Measurements from ENCODE around the gene ARMH3.
A peak's percentile ranks its signal among the peaks of the same experiment; 100 is the strongest.

The ARMH3 gene

DNA sequence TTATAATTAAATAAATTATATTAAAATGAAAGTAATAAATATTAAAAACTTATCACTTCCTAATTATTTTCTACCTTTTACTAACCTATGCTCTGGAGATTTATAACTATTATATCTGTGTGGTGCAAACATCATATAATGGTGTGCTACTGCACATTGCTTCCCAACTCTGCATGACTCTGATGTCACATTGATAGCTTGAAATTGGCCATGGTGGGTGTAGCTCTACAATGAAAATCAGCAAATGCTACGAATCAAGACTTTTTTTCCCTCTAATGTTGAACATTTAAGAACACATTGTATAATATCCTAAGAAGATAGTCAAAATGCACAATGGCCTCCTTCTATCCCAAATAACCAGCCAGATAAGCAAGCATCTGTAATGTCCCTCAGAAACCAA is 99.1 kb downstream of the ARMH3 start:
- peaks cover 0 to 16% (median 9%) of the 10 kb centered on the region in 11 experiments; a peak in 9 of 22 replicates for H3K9me3 ChIP-seq (replicated peaks in 1 of 11)
- H3K27me3 ChIP-seq, result no peaks in the 10 kb centered on the region
- peaks cover 0 to 12% (median 0%) of the 10 kb centered on the region in 10 experiments; a peak in 3 of 20 replicates for H3K4me1 ChIP-seq
- no peak for TF ChIP-seq Cebpa-rat (IDR thresholded peaks at IDR 0.05)
- H3K36me3 ChIP-seq, result peaks cover 70 to 100% (median 89%) of the 10 kb centered on the region in 11 experiments
- no peak overlapping the region for H3K4me3 ChIP-seq
- peaks cover 0 to 30% (median 0%) of the 10 kb centered on the region in 11 experiments; a peak in 7 of 22 replicates for H4K20me1 ChIP-seq
- H3K9ac ChIP-seq, result no peak overlapping the region
- H3K27ac ChIP-seq, result no peak overlapping the region
- no peak overlapping the region for H3K4me2 ChIP-seq

- peaks cover 0 to 21% (median 14%) of the 10 kb centered on the region in 11 experiments; a peak in 16 of 22 replicates for H3K9me3 ChIP-seq (replicated peaks in 1 of 11)
- TF ChIP-seq Cebpa-rat (IDR thresholded peaks at IDR 0.05), result no peak
- no peaks in the 10 kb centered on the region for H3K27me3 ChIP-seq
- H3K4me2 ChIP-seq, result no peak overlapping the region
- H3K27ac ChIP-seq, result no peak overlapping the region
- no peak overlapping the region for H3K9ac ChIP-seq
- peaks cover 0 to 25% (median 0%) of the 10 kb centered on the region in 11 experiments; a peak in 7 of 22 replicates for H4K20me1 ChIP-seq
- H3K4me3 ChIP-seq, result no peak overlapping the region
- H3K36me3 ChIP-seq, result peaks cover 70 to 99% (median 90%) of the 10 kb centered on the region in 11 experiments
- H3K4me1 ChIP-seq, result peaks cover 0 to 20% (median 0%) of the 10 kb centered on the region in 10 experiments; a peak in 3 of 20 replicates
Observed at GRCh38 chr10:101956117-101956516, 99.9 kb downstream of the ARMH3 start.

DNA sequence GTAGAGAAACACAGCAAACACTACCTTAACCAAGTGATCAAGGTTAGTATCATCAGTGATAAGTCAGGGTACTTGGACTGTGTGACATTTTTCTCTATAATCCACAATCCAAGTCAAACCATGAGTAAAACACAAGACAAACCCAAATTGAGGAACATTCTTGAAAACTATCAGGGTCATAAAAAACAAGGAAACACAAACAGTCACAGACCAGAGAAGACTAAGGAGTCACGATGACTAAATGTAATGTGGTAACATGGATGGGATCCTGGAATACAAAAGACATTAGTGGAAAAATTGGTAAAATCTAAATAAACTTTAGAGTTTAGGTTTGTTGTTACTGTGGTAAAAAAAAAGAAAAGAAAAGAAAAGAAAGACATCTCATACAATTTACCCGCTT is 103.8 kb downstream of the ARMH3 start:
- no peak for TF ChIP-seq Cebpa-rat (IDR thresholded peaks at IDR 0.05)
- no peak overlapping the region for H3K9ac ChIP-seq
- no peaks in the 10 kb centered on the region for H3K27me3 ChIP-seq
- peaks cover 0 to 21% (median 0%) of the 10 kb centered on the region in 10 experiments; a peak in 3 of 20 replicates for H3K4me1 ChIP-seq
- H3K9me3 ChIP-seq (replicated peaks in 1 of 11), result peaks cover 13 to 39% (median 28%) of the 10 kb centered on the region in 11 experiments
- H3K4me2 ChIP-seq, result peak overlapping the region in 1 of 11 experiments; percentile 29; a peak in 1 of 22 replicates
- H4K20me1 ChIP-seq, result peaks cover 0 to 28% (median 0%) of the 10 kb centered on the region in 11 experiments; a peak in 2 of 22 replicates
- no peak overlapping the region; a peak in 1 of 22 replicates for H3K27ac ChIP-seq
- no peak overlapping the region for H3K4me3 ChIP-seq
- H3K36me3 ChIP-seq, result peaks cover 71 to 99% (median 85%) of the 10 kb centered on the region in 11 experiments

GRCh38 chr10:101950213-101950612 is 105.8 kb downstream of the ARMH3 start:
- H3K4me1 ChIP-seq, result peaks cover 0 to 21% (median 0%) of the 10 kb centered on the region in 10 experiments; a peak in 3 of 20 replicates
- TF ChIP-seq Cebpa-rat (IDR thresholded peaks at IDR 0.05), result no peak
- H3K36me3 ChIP-seq, result peaks cover 66 to 99% (median 77%) of the 10 kb centered on the region in 11 experiments
- no peak overlapping the region for H3K27ac ChIP-seq
- H3K4me2 ChIP-seq, result no peak overlapping the region
- peaks cover 0 to 17% (median 0%) of the 10 kb centered on the region in 11 experiments; a peak in 3 of 22 replicates for H4K20me1 ChIP-seq
- peaks cover 13 to 39% (median 28%) of the 10 kb centered on the region in 11 experiments for H3K9me3 ChIP-seq (replicated peaks in 1 of 11)
- no peaks in the 10 kb centered on the region for H3K27me3 ChIP-seq
- no peak overlapping the region for H3K9ac ChIP-seq
- no peak overlapping the region for H3K4me3 ChIP-seq

DNA sequence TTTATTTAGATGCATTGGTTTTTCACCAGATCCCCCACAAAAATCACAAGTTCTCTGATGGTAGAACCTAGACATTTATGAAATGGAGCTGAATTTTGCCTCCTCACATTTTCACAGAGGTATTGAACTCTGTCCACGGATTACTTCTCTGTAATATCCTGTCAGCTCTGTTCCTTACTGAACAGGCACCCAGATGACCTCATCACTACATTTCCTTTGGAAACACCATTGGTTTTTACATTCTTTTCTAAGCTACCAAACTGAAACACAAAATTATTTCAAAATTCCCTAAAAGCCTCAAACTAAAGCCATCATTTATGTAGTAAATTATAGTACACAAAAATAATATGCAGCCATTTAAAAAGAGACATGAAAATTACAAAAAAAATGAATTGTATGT is 114.1 kb downstream of the ARMH3 start:
- Histone ChIP-seq H3K4me2 (no peak overlapping the region), H3K4me1 (peaks cover 0 to 10% (median 0%) of the 10 kb centered on the region in 10 experiments; a peak in 1 of 20 replicates), H4K20me1 (peaks cover 0 to 60% (median 4%) of the 10 kb centered on the region in 11 experiments; a peak in 7 of 22 replicates), H3K36me3 (peaks cover 75 to 99% (median 82%) of the 10 kb centered on the region in 11 experiments), H3K4me3 (no peak overlapping the region), H3K27ac (no peak overlapping the region), H3K27me3 (no peaks in the 10 kb centered on the region), H3K9ac (no peak overlapping the region), H3K9me3 (replicated peaks in 1 of 11) (no peaks in the 10 kb centered on the region)
- no peak for TF ChIP-seq Cebpa-rat (IDR thresholded peaks at IDR 0.05)

- Histone ChIP-seq H3K4me3 (no peak overlapping the region), H3K4me2 (no peak overlapping the region), H3K9ac (no peak overlapping the region), H3K9me3 (replicated peaks in 1 of 11) (no peaks in the 10 kb centered on the region), H3K27ac (no peak overlapping the region), H4K20me1 (peaks cover 0 to 64% (median 4%) of the 10 kb centered on the region in 11 experiments; a peak in 7 of 22 replicates), H3K27me3 (no peaks in the 10 kb centered on the region), H3K4me1 (peaks cover 0 to 10% (median 0%) of the 10 kb centered on the region in 10 experiments; a peak in 1 of 20 replicates), H3K36me3 (peaks cover 71 to 99% (median 78%) of the 10 kb centered on the region in 11 experiments)
- no peak for TF ChIP-seq Cebpa-rat (IDR thresholded peaks at IDR 0.05)
Observed at GRCh38 chr10:101940916-101941315, 115.1 kb downstream of the ARMH3 start.

DNA sequence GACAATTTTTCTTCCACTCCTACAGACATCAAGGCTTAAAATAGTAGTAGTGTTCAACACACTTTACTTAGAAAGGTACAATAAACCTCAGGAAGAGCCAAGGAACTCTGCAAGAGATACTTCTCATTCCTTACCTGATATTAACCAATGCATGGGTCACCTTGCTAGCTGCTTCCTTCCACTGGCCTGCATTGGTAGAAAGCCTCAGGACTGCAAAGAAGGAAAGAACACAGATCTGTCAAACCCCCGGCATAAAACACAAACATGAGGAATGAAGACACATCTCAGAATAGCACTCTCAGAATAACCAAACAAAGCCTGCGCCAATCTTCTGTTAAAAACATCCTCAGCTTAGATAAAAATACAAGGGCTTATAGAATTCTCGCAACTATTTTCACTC is 116.2 kb downstream of the ARMH3 start:
- H3K36me3 ChIP-seq, result peaks cover 61 to 96% (median 76%) of the 10 kb centered on the region in 11 experiments
- no peaks in the 10 kb centered on the region for H3K27me3 ChIP-seq
- no peak overlapping the region for H3K27ac ChIP-seq
- no peaks in the 10 kb centered on the region for H3K9me3 ChIP-seq (replicated peaks in 1 of 11)
- peaks cover 0 to 75% (median 4%) of the 10 kb centered on the region in 11 experiments; a peak in 7 of 22 replicates for H4K20me1 ChIP-seq
- no peak overlapping the region for H3K4me2 ChIP-seq
- H3K4me3 ChIP-seq, result no peak overlapping the region
- H3K9ac ChIP-seq, result no peak overlapping the region
- peaks cover 0 to 10% (median 0%) of the 10 kb centered on the region in 10 experiments; a peak in 1 of 20 replicates for H3K4me1 ChIP-seq
- no peak for TF ChIP-seq Cebpa-rat (IDR thresholded peaks at IDR 0.05)

DNA sequence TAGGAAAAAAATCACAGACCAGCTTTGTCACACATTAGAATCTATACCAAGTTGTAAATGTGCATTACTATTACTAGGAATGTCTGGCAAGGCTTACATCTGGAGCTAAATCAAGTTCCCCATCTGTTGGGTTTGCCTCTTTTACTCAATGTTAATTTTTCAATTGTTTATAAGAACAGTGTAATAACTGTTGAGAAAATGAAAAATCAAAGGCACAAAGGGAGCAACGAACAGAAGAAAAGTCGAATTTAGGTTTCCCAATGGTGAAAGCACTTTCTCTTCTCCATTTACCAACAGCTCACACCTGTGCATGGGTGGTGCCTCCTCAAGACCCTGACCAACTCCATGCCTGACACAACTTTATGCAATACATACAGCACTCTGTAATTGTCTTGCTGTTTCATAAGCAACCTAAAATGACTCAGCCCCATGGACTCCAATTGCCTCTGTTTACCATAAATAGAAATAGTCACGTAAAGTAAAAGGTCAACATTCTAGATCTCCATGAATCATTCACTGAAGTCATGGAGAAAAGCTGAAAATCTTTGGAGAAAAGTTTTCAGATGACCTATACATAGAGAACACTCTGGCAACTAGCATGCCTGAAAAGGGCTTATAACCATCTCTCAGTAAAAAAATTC is 116.8 kb downstream of the ARMH3 start:
- Histone ChIP-seq H3K9ac (no peak overlapping the region), H3K4me3 (no peak overlapping the region), H3K9me3 (replicated peaks in 1 of 11) (no peaks in the 10 kb centered on the region), H4K20me1 (peaks cover 0 to 81% (median 4%) of the 10 kb centered on the region in 11 experiments; a peak in 9 of 22 replicates), H3K36me3 (peaks cover 56 to 96% (median 77%) of the 10 kb centered on the region in 11 experiments), H3K27me3 (no peaks in the 10 kb centered on the region), H3K4me1 (peaks cover 0 to 10% (median 0%) of the 10 kb centered on the region in 10 experiments; a peak in 1 of 20 replicates), H3K4me2 (no peak overlapping the region), H3K27ac (no peak overlapping the region)
- TF ChIP-seq Cebpa-rat (IDR thresholded peaks at IDR 0.05), result no peak

- H3K9ac ChIP-seq, result no peak overlapping the region
- no peak for TF ChIP-seq Cebpa-rat (IDR thresholded peaks at IDR 0.05)
Observed at GRCh38 chr10:101938305-101939007, 117.5 kb downstream of the ARMH3 start.

More at GRCh38 chr10:101938305-101939007, 117.5 kb downstream of the ARMH3 start:
- H4K20me1 ChIP-seq, result peaks cover 0 to 88% (median 4%) of the 10 kb centered on the region in 11 experiments; a peak in 9 of 22 replicates
- H3K36me3 ChIP-seq, result peaks cover 55 to 96% (median 81%) of the 10 kb centered on the region in 11 experiments
- H3K4me1 ChIP-seq, result peaks cover 0 to 10% (median 0%) of the 10 kb centered on the region in 10 experiments; a peak in 1 of 20 replicates
- H3K27ac ChIP-seq, result no peak overlapping the region
- H3K4me2 ChIP-seq, result no peak overlapping the region
- no peaks in the 10 kb centered on the region for H3K9me3 ChIP-seq (replicated peaks in 1 of 11)
- no peaks in the 10 kb centered on the region for H3K27me3 ChIP-seq
- no peak overlapping the region for H3K4me3 ChIP-seq

All from BLaER1 treated with 17β-estradiol and CSF1 and Interleukin-3, amounts not matched to agents 10 nM and 100 nM (cell line).